Occipital lobe (tissue), 2 donors: ENCODE measurements around the gene TAL1. TPM values are rescaled to one million over a fixed set of nuclear protein-coding genes. Genes with fewer than 3 reads are reported as not detected.

Experiments used
- DNase-seq: peaks from one replicate; lab custom pipeline; 2025; lab: John Stamatoyannopoulos, UW
- total RNA-seq: library from RNA; depleted of rRNA; stranded (reverse); fragments of >200 nt; gene quantifications from one replicate; pipeline ENCODE4 v1.2.3, GENCODE V29; 2014

Gene TAL1
- total RNA-seq, 1 donor from 2014 or later = 1.6 TPM

DNA sequence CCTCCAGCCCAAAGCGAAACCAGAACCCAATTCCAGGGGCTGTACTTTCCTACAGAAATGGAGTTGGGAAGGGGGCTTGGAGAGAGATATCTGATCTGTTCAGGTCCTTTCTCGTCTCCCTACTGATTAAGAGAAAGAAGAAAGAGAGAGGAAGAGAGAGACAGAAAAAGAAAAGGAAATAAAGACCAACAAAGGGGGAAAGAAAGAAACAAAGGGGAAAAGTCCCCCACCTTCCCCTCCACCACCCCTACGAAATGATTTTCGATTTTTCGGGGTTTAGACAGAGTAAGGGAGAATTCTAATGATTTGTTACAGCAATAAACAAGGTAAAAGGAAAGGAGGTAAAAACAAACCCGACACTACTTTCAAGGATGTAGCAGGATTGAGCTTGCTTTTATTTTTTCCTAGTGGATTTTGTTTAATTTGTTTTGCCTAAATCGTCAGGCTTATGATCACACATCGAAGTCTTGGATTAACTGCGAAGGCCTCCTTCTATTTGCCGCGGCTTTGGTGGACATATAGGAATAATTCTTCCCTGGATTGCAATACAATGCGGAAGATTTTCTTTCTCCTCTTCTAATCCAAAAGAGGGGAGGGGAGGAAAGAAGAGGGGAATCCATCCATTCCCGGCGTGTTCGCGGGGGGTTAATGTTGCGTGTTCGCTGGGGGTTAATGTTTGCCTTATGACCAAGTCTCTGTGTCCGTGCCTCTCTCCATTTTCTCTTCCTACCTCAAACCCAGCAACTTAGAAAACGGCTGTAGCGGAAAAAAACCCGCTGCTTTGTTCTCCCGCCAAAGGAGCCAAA, 1.9 kb downstream of the TAL1 start:
- no peak for DNase-seq

DNA sequence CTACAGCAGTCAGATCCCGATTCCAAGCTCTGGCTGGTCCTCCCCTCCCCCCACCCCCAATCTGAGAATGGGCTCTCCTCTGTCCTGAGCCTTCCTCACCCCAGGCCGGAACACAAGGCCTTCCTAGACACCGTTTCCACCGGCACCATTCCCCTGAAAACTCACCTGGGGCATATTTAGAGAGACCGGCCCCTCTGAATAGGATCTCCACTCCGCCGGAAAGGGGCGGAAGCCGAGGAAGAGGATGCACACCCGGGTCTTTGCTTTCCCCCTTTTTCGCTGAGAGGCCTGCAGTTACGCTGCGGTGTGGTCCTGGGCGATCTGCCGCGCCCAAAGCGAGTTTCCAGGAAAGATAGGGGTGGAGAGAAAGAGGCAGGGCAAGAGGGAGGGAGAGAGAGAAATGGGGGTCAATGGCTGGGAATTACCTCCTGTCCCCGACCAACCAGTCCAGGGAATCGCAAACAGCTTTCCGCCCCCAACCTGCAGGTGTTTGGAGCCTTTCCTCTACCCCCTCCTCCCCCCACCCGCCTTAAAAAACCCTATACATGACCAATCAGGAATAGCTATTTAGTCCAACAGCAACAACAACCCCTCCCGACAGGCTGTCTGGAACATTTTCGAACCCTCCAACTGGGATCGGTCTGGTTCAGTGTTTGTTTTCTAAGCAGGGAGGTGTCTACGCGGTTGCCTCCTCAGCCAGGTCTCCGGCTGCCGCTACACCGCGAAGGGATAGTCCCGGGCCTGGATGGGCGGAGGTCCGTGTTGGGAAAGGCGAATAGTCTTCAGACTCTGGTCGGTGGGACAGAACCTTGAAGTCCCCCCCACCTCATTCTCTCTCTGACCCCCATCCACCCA, 2.8 kb downstream of the TAL1 start:
- no peak for DNase-seq

DNA sequence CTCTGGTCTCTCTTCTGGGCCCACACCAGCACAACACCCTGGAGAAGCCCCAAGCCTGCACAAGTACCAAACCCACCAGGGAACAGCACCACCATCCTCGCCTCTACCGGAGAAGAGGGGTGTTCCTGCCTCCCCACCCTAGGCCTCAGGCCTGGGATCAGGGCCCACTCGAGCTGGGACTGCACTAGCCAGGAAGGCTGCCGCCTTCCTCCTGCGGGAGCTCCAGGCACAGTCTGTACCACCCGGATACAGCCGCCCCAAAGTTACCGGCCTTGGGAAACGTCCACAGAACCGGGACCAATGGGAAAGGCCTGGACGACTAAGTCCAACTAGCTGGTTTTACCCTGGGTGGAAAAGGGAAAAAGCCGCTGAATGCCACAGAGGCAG, 3.4 kb downstream of the TAL1 start:
- no peak for DNase-seq

DNA sequence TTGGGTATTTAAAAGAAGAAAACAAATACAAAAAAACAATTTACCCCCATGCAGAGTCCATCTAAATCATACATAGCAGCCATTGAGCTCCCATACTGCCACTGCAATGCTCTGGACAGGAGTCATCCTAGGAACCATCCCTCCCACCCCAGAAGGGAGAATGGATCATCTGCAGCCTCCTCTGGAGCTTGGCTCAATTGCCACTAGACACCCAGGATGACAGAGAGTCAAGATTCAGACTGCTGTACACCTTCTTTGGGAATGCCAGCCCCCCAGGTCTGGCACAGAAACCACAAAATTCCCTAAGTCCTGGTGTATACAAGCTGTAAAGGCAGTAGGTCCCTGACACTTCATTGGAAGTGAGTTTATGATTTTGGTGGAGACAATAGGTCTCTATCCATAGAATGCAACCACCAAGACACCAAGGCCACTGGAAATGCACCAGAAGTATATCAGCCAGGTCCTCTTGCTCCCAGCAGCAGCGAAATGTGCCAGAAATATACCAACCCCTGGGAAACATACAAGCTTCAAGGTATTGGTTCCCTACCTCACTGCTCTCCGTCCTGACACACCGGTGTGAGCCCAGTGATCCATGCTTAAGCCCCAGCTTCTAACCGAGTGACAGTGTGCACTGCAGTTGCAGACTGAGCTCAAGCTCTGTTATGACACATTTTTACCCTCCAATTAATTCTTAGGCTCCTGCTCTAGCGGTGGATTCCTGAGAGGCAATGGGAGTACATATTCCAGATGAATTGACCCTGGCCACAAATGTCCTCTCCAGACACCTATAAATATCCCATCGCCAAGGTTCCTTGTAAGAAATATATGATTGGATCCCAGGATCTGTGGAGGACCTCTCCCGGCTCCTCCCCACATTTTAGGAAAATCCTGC, 4.4 kb downstream of the TAL1 start:
- no peak for DNase-seq

DNA sequence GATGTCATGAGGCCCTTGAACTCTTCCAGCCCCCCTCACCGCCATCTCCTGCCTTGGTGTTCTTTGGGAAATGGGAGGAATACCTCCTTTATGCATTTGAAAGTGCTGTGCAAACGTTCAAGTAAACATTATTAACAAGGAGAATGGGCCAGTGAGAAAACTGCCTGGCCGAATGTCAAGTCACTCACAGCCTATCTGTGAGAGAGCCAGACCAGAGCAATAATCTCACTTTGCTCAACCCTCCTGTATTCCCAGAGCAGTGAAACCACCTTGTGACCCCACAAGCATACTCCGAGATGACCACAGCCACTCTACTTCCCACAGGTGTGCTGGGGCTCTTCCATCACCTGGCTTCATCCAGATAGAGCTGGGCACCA, 5.2 kb downstream of the TAL1 start:
- DNase-seq = no peak

DNA sequence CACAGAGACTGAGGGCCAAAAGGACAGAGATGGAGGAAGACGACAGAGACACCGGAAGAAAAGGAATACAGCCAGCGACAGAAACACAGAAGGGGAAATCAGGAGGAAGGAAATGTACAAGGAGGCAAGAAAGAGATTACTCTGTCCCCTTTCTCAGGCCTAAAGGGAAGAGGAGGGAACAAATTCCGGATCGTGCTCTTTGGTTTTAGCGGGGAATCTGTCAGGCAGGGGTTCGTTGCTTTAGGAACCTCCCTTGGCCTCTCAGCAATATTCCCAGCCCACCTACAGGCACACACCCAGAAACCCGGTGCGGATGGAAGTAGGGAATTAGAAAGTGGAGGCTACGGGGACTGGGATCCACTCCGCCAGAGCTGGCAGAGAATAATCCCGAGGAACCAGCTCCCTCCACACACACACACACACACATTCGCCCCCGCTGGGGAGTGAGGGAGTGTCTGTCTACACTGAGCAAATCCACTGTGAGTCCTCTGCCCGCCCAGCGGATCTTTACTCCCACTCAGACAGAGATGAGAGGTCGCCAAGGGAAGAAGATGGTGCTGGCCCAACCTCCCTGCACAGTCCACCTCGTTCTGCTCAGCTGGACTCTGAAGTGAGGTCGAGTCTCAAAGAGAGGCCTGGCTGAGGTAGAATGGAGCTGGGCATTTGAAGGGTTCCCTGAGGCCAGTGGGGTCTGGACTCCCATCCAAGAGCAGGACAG, 5.7 kb downstream of the TAL1 start:
- DNase-seq = no peak

DNA sequence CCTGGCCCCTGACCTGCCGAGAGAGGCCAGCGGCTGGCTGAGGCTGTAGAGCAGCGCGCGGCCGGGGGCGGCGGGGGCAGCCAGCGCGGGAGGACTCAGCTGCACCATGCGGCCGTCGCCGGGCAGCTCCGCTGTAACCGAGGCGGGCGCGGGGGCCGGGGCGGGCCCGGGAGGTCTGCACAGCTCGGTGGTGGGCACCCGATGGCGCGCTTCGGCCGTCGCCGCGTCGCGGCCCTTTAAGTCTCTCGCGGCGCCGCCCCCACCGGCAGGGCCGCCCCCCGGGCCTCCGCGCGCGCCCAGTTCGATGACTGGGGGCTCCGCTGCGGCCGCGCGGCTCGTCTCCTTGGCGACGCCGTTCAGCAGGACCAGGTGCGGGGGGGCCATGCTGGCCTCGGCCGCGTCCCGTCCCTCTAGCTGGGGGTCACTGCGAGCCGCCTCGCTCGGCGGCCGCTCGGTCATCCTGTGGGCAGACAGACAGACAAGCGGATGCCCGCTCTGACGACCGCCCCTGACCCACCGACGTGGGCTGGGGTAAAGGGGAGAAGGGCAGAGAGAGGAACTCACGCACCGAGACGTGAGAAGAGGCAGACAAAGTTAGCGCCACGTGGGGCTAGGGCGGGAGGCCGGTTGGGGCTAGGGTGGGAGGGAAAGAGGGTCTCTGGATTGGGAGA, 6.5 kb downstream of the TAL1 start:
- DNase-seq = no peak

DNA sequence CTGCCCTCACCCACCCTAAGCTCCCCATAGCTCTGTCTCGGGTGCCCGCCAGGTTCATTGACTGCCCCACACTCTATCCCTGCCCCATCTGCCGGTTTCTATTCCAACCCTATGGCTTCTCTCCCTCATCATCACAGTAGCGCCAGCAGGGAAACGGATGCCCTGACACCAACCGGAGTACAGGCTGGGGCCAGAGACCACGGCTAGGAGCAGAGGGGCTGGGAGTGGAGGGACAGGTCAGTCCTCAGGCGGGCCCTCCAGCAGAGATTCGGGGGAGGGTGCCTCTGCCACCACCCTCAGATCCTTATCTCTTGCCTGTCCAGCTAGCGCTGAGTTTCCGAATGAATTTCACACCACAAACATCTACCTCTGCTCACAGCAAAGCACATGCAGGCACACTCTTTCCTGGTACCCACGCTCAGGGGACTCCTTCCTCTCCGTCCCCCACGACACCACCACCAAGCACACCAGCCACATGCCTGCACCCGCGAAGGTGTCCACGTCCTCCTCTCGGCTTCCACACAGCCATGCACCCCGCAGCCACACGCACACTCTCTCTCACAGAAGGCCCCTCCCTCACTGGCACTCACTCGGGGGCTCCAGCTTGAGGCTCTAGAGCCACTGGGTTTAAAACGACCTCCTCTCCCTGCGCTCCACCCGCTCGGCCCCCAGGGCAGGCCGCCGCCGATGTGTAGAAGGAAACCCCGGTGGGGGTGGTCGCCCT, 7.2 kb downstream of the TAL1 start:
- DNase-seq = no peak

DNA sequence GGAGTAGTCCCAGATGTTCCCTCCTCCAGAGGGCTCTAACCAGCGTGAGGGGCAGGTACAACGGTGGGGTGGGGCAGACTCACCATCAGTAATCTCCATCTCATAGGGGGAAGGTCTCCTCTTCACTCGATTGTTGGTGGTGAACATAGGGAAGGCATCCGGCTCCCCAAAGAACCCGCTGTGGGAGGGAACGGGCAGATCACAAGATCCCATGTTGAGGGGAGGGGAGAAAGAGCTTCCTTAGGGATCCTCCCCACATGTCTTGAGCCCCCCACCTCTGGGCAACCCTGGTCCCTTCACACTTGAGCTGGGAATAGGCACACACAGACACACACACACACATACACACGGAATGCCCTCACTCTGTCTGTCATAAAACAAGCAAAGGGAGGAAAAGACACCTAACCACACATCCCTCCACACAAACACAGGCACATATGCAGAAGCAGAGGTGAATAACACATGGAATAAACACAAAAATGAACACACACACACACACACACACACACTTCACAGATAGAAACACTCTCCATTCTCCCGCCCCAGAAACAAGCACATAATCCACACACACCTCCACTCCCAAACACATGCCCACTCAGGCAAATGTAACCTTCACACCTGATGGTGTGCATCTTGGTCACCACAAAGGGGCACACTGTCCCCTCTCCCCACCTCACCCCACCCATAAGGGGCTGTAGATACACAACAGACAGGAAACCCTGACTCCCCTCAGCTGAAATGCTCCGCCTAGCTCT, 7.9 kb downstream of the TAL1 start:
- no peak for DNase-seq

DNA sequence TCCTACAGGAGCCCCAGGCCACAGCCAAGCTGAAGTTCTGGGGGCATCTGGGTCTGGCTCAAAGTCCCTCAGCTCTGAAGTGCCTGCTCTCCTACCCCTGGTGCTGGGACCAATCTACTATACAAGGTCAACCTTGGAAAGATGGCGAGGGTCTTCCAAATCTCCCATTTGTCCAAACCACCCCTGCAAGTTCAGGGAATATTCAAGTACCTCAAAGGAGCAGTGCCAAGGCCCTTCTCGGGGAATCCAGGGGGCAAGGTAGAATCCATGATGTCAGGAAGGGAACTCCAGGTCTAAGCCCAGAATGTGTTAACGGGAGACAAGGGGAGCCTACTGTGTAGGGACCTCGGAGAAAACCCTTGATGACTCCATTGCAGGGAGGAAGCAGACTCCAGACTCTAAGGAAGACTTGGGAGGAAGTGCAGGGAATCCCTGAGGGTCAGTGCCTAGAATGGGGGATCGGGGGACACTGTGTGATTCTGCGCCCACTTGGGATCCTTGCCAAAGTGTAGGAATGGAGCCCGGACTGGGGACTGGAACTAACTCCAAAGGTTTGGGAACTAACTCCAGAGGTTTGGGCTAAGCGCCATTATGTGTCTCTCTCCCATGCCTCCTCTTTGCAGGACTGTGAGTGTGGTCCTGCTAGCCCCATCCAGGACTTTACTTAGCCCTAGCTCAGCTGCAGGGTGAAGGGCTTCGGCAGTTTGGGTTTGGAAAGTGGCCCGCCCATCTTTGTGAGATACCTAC, 8.7 kb downstream of the TAL1 start:
- DNase-seq = no peak

DNA sequence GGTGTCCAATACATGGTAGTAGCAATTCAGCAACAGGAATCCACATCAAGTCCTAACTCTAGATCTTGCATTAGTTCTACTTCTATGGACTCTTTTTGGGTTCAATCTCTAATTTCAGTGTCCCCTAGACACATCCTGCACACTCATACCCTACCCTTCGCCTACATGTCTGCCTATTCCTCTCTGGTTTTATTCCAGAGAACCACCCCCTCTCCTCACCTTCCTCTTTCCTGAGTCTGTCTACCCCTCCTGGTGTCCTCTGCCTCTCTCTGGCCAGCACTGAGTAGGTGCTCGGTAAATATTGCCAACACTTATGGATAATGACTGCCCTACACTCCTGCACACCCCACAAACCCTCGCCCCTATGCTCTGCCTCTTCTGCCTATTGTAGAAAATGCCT, 9.5 kb downstream of the TAL1 start:
- DNase-seq = no peak

DNA sequence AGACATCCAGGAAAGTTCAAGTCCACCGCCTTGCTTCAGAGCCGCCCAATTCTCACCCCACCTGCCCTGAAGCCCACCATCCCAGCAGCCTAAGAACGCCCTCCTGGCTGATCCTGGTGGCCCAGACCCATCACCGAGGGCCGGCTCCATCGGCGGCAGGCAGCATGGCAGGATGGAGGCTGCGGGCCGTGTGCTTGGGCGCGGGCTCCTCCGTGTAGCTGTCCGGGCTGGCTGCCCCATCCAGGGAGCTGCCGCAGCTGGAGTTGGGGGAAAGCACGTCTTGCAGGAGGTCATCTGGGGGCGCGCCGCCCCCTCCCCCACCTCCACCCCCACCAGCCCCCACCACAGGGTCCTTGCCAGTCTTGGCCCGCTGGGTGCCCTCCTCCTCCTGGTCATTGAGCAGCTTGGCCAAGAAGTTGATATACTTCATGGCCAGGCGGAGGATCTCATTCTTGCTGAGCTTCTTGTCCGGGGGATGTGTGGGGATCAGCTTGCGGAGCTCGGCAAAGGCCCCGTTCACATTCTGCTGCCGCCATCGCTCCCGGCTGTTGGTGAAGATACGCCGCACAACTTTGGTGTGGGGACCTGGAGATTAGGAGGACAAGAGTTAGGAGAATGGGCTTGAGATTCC, 12.3 kb downstream of the TAL1 start:
- no peak for DNase-seq

DNA sequence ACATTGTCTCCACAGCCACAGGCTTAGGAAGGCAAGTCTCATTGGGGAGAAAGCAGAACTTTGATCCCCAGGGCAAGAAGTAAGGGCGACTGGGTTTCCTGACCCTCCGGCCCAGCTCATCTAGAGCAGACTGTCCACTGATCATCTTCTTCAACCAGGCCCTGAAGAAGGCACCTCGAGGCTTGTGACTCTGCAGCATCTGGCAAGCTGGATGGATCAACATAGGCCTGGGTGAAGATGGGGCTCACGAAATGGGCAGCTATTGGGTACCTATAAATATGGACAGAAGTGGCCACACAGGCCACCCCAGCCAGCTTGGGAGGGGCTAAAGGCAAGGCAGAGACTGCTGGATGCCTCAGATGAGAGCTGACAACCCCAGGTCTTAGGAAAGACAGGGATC, 13.0 kb downstream of the TAL1 start:
- DNase-seq = no peak

DNA sequence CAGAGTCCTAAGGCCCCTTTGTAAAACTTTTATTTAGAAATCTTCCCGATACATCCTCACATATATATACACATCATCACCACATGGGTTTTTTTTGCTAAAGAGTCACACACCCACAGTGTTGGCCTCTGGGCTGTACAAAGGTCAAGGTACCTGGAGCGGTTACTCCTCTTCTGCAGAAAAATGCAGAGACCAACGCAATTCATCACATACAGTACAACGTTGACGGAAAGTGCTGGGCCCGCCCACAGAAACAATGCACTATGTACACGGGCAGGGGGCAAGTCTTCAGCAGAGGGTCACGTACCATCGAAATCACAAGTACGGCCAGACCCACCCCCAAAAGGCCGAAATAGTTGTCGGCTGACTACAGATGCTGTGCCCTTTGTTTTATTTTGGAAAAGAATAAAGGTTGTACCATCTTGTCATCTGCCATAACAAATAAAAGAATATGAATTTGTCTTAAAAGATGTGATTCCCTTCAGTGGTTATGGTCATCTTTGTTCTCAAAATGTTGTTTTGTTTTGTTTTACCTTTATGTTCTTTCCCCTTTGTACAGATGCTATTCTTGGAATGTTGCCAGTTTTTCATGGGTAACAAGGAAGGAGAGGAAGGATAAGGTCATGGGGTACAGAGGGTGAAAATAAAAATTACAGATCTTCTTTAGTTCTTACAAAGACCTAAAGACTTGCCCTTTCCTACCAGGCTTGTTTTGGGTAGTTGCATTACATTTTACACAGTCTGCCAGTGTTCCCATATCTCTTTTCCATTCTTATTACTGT, 15.6 kb downstream of the TAL1 start:
- DNase-seq = no peak

DNA sequence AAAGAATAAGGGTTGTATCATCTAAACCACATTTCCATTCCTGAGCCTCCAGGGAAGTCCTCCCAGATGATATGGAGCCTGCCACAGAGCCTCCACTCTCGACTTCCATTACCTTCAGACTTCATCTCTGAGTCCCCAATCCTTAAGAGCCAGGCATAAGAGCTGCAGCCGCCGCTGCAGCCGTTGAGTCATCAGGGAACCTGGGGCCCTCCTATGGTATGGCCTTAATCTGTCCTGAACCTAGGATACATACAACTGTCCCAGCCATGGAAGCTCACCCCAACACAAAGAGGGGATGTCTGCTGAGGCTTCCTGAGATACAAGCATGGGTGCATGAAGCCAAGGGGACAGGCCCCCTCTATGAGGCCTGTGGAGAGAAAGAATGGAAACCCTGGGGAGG, 16.3 kb downstream of the TAL1 start:
- no peak for DNase-seq

DNA sequence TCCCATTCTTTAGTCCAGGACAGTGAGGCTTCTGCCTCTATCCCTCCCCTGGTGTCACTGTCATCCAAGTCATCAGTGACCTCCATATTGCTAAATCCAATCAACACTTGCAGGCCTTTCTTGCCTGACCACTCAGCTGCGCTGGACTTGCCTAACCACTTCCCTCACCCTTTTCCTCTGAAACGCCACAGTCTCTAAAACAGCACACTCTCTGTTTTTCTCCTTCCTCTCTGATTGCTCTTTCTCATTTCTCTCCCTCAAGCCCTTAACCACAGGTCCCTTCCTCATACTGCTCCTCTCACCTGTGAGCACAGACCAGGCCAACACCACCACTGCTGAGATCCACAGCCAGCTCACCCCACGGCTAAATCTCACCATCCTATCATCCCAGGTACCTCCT, 17.5 kb downstream of the TAL1 start:
- DNase-seq = no peak
